PC-3 (cell line): Measurements from ENCODE around the gene GALNT10. TPM values are rescaled to one million over a fixed set of nuclear protein-coding genes. Genes with fewer than 3 reads are reported as not detected.

Source experiments
- ATAC-seq: fragments of 200-7000 bp; cut with Tn5 transposase; 2 replicates; pipeline ENCODE4 v1.9.1; 2020; ENCODE audit warnings: mild to moderate bottlenecking, moderate library complexity
- BruUV-seq: library from RNA; stranded (reverse); fragments of 400-500 nt; replicated peaks from 2 replicates; lab custom pipeline; 2021; lab: Mats Ljungman, UMichigan
- CTCF ChIA-PET: fragments of 300-600 bp; sonication (Branson Sonifier 250); formaldehyde crosslinking; loops from one replicate; lab custom pipeline; 2022; ENCODE audit warnings: antibody characterized with exemption; lab: Charles Lee
- POLR2A ChIA-PET: fragments of 300-600 bp; sonication (Branson Sonifier 250); formaldehyde crosslinking; loops from one replicate; lab custom pipeline; 2022; ENCODE audit warnings: antibody characterized with exemption; ENCODE audit not compliant: unreplicated experiment; lab: Charles Lee
- DNase-seq: peaks from one replicate; pipeline ENCODE4 v3.0.0-alpha.2; 2015
- H2AFZ ChIP-seq: fragments of 300-600 bp; sonication (generic); 2 replicates; pipeline ENCODE4 v1.6.0; 2016; ENCODE audit warnings: antibody characterized with exemption, low read length
- H3F3A ChIP-seq: fragments of 300-600 bp; sonication (generic); one replicate; pipeline ENCODE4 v1.6.0; 2017; ENCODE audit warnings: antibody characterized with exemption, low read length, control low read depth, mild to moderate bottlenecking; ENCODE audit not compliant: unreplicated experiment
- H3K27ac ChIP-seq: fragments of 300-600 bp; sonication (generic); 2 replicates; pipeline ENCODE4 v1.5.1; 2016; ENCODE audit warnings: mild to moderate bottlenecking, low read length
- H3K27me3 ChIP-seq: fragments of 300-600 bp; sonication (generic); 2 replicates; pipeline ENCODE4 v1.6.1; 2016; ENCODE audit warnings: low read length, mixed read lengths
- H3K36me3 ChIP-seq: fragments of 300-600 bp; sonication (generic); 2 replicates; pipeline ENCODE4 v1.6.1; 2016; ENCODE audit warnings: low read depth, mixed run types, low read length, mixed read lengths
- H3K4me1 ChIP-seq: fragments of 300-600 bp; sonication (generic); 2 replicates; pipeline ENCODE4 v1.5.1; 2016; ENCODE audit warnings: low read length; ENCODE audit not compliant: insufficient read depth
- H3K4me2 ChIP-seq: fragments of 300-600 bp; sonication (generic); 2 replicates; pipeline ENCODE4 v1.6.0; 2016; ENCODE audit warnings: low read length
- H3K4me3 ChIP-seq: fragments of 300-600 bp; sonication (generic); 2 replicates; pipeline ENCODE4 v1.5.1; 2016; ENCODE audit warnings: mild to moderate bottlenecking, low read length, mixed read lengths
- H3K79me2 ChIP-seq: fragments of 300-600 bp; sonication (generic); 2 replicates; pipeline ENCODE4 v1.6.1; 2017; ENCODE audit warnings: low read length, mixed read lengths
- H3K9ac ChIP-seq: fragments of 300-600 bp; sonication (generic); 2 replicates; pipeline ENCODE4 v1.6.0; 2016; ENCODE audit warnings: mild to moderate bottlenecking, low read length
- H3K9me2 ChIP-seq: fragments of 300-600 bp; sonication (generic); replicated peaks from 2 replicates; pipeline ENCODE4 v1.6.1; 2016; ENCODE audit warnings: mixed run types, low read length, mixed read lengths
- H3K9me3 ChIP-seq: fragments of 300-600 bp; sonication (generic); 2 replicates; pipeline ENCODE4 v1.6.1; 2016; ENCODE audit warnings: low read length, mixed read lengths
- H4K20me1 ChIP-seq: fragments of 300-600 bp; sonication (generic); 2 replicates; pipeline ENCODE4 v1.6.1; 2016; ENCODE audit warnings: low read length, mixed read lengths
- EZH2 ChIP-seq: fragments of 300-600 bp; sonication (generic); IDR thresholded peaks from one replicate; pipeline ENCODE4 v1.6.1; 2017; ENCODE audit warnings: antibody characterized with exemption, mild to moderate bottlenecking, low read length; ENCODE audit not compliant: unreplicated experiment
- EZH2phosphoT487 ChIP-seq: fragments of 300-600 bp; sonication (generic); IDR thresholded peaks from 2 replicates; pipeline ENCODE4 v1.6.1; 2018; ENCODE audit warnings: mild to moderate bottlenecking, antibody characterized with exemption, low read length, borderline replicate concordance
- intact Hi-C: fragments of 100-400 bp; cut with micrococcal nuclease; formaldehyde crosslinking; loops from 2 replicates; pipeline ENCODE4 v1.9.0; 2023
- total RNA-seq: library from RNA; depleted of rRNA; stranded (reverse); fragments of >200 nt; gene quantifications from 2 replicates; pipeline ENCODE4 v1.2.3, GENCODE V29; 2014
- TF ChIP-seq, protein P1 (sequence below): fragments of 300-600 bp; sonication (generic); conservative IDR thresholded peaks from 2 replicates; pipeline ENCODE4 v1.5.1; 2017; ENCODE audit warnings: antibody characterized with exemption, low read depth, mild to moderate bottlenecking, low read length

GALNT10 gene
- total RNA-seq, 1 experiment from 2014 or later: 46.2 TPM

DNA sequence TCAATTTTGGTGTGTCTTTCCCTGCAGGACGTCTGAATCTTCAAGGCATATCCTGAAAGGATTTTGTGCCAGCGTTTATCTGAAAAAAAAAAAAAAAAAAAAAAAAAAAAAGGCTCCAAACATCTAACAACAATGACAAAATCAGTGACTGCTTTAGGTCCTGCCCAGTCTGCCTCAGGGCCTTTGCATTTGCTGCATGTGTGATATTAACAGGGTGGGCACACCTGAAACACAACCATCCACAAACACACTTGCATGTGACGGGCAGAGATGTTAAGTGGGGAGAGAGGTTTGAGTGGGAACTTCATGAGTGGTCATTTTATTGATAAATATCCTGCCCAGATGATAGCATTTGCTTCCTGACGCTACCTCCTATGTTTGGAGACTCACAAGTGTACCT lies 172.9 kb downstream of the GALNT10 start:
- Histone ChIP-seq H3K36me3 (no peaks in the 10 kb centered on the region; the same call in 1 of the 2 replicates), H2AFZ (no peak overlapping the region), H3K4me1 (peaks cover 42% of the 10 kb centered on the region), H3K4me2 (no peak overlapping the region), H3F3A (peaks cover 7% of the 10 kb centered on the region), H3K79me2 (no peaks in the 10 kb centered on the region), H3K4me3 (no peak overlapping the region), H3K27ac (no peak overlapping the region), H3K9me3 (no peaks in the 10 kb centered on the region), H4K20me1 (no peaks in the 10 kb centered on the region), H3K9ac (no peak overlapping the region), H3K27me3 (no peaks in the 10 kb centered on the region), H3K9me2 (no peaks in the 10 kb centered on the region)
- intact Hi-C loops: no loop called here
- POLR2A ChIA-PET: no interaction called here
- no peak for ATAC-seq
- DNase-seq: no peak
- TF ChIP-seq, protein P1, sequence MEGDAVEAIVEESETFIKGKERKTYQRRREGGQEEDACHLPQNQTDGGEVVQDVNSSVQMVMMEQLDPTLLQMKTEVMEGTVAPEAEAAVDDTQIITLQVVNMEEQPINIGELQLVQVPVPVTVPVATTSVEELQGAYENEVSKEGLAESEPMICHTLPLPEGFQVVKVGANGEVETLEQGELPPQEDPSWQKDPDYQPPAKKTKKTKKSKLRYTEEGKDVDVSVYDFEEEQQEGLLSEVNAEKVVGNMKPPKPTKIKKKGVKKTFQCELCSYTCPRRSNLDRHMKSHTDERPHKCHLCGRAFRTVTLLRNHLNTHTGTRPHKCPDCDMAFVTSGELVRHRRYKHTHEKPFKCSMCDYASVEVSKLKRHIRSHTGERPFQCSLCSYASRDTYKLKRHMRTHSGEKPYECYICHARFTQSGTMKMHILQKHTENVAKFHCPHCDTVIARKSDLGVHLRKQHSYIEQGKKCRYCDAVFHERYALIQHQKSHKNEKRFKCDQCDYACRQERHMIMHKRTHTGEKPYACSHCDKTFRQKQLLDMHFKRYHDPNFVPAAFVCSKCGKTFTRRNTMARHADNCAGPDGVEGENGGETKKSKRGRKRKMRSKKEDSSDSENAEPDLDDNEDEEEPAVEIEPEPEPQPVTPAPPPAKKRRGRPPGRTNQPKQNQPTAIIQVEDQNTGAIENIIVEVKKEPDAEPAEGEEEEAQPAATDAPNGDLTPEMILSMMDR: no peak
- no peak for TF ChIP-seq EZH2phosphoT487
- TF ChIP-seq EZH2: no peak
- CTCF ChIA-PET: no interaction called here
- BruUV-seq: no TSS peak

DNA sequence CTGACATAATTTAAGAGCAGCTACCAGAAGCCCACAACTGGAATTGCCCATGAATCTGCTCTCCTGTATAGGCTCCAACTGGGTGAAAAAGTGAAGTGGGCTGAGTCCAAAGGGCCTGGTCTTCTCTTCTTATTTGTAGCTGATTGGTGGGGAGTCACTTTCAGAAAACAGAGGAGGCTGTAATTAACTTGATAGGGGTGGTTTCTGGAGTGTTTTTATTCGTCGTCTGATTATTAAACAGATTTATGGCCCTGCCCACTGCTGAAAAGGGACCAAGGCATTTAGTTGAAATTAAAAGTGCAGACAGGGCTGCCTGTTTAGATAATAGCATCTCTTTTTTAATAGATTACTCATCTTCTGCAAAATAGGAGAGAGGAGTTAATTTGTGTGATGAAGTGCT lies 174.2 kb downstream of the GALNT10 start:
- Histone ChIP-seq H3K9ac (no peak overlapping the region), H3K4me2 (no peak overlapping the region), H3K36me3 (no peaks in the 10 kb centered on the region; the same call in 1 of the 2 replicates), H3K4me3 (no peak overlapping the region), H4K20me1 (no peaks in the 10 kb centered on the region), H2AFZ (no peak overlapping the region), H3K4me1 (peaks cover 56% of the 10 kb centered on the region), H3K27me3 (no peaks in the 10 kb centered on the region), H3K27ac (peak overlapping the region; percentile 38), H3F3A (peaks cover 9% of the 10 kb centered on the region), H3K79me2 (no peaks in the 10 kb centered on the region), H3K9me3 (no peaks in the 10 kb centered on the region), H3K9me2 (no peaks in the 10 kb centered on the region)
- CTCF ChIA-PET: no interaction called here
- no peak for DNase-seq
- no peak for TF ChIP-seq EZH2
- no peak for TF ChIP-seq EZH2phosphoT487
- BruUV-seq: no TSS peak
- ATAC-seq: no peak
- POLR2A ChIA-PET: no interaction called here
- intact Hi-C loops: no loop called here

DNA sequence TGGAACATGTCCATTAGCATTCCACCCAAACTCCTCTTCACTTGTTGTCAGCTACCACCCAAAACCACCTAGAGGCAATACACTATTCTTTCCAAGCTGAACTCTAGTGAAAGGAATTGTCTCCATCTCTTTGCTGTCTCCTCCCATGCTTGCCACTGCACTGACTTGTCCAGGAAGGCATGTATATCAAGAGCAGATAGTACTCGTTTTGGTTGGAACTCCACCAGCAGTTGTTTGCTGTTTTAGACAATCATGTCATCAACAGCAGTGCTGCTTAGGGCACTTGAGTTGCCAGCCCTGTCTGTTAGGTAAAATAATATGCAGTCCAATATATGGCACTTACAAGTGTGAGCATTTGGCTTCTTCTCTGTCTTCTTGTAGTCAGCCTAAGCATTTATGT lies 175.3 kb downstream of the GALNT10 start:
- Histone ChIP-seq H2AFZ (no peak overlapping the region), H3K27me3 (no peaks in the 10 kb centered on the region), H3K4me2 (no peak overlapping the region), H3K79me2 (no peaks in the 10 kb centered on the region), H3K36me3 (no peaks in the 10 kb centered on the region; the same call in 1 of the 2 replicates), H3K9me3 (no peaks in the 10 kb centered on the region), H3K9ac (no peak overlapping the region), H3K9me2 (no peaks in the 10 kb centered on the region), H3K4me3 (no peak overlapping the region), H3K27ac (peak overlapping the region; percentile 96), H3K4me1 (peaks cover 60% of the 10 kb centered on the region), H3F3A (peaks cover 9% of the 10 kb centered on the region), H4K20me1 (no peaks in the 10 kb centered on the region)
- TF ChIP-seq EZH2 (no peak), EZH2phosphoT487 (no peak)
- TF ChIP-seq, protein P1: no peak
- ChIA-PET CTCF (no interaction called here), POLR2A (no interaction called here)
- ATAC-seq (no peak), DNase-seq (peak; percentile 7)
- intact Hi-C loops: loop anchor here (2.0 kb wide), 1 partner anchor 167 kb away; no protein-coding TSS in a partner anchor
- no TSS peak for BruUV-seq
